Hepatocyte (in vitro differentiated cells): Measurements from ENCODE around the gene ANO2.

Experiments
- EZH2 ChIP-seq: fragments of 200-600 bp; sonication (generic); IDR thresholded peaks from 2 replicates; pipeline ENCODE4 v1.6.1; 2016; ENCODE audit warnings: antibody characterized with exemption, mild to moderate bottlenecking, borderline replicate concordance
- EZH2phosphoT487 ChIP-seq: fragments of 200-600 bp; sonication (generic); IDR thresholded peaks from one replicate; pipeline ENCODE4 v1.6.1; 2018; ENCODE audit warnings: antibody characterized with exemption, mild to moderate bottlenecking, low read depth, moderate library complexity; ENCODE audit not compliant: unreplicated experiment, severe bottlenecking
- TF ChIP-seq, protein P1 (sequence below): fragments of 200-600 bp; sonication (generic); IDR thresholded peaks from 2 replicates; pipeline ENCODE4 v1.5.1; 2016; ENCODE audit warnings: antibody characterized with exemption, mild to moderate bottlenecking; ENCODE audit not compliant: poor library complexity

DNA sequence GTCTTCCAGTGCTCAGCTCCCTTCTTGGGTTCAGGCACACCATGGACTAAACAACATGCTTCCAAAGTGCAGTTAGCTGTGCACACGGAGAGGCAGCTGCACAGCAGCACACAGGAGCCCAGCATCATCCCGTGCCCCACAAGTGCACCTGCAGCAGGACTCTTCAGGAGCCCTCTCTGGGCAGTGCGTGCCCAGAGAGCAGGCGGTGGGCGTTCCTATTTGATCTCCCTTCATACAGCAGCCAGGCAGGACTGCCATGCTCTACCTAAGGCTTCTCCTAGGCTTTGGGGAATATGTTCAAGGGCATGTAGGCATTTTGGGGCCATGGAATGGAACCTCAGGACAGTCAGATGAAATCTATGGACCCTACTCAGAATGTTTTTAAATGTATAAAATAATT lies 35.5 kb downstream of the ANO2 start:
- TF ChIP-seq, protein P1, sequence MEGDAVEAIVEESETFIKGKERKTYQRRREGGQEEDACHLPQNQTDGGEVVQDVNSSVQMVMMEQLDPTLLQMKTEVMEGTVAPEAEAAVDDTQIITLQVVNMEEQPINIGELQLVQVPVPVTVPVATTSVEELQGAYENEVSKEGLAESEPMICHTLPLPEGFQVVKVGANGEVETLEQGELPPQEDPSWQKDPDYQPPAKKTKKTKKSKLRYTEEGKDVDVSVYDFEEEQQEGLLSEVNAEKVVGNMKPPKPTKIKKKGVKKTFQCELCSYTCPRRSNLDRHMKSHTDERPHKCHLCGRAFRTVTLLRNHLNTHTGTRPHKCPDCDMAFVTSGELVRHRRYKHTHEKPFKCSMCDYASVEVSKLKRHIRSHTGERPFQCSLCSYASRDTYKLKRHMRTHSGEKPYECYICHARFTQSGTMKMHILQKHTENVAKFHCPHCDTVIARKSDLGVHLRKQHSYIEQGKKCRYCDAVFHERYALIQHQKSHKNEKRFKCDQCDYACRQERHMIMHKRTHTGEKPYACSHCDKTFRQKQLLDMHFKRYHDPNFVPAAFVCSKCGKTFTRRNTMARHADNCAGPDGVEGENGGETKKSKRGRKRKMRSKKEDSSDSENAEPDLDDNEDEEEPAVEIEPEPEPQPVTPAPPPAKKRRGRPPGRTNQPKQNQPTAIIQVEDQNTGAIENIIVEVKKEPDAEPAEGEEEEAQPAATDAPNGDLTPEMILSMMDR, result no peak
- no peak for TF ChIP-seq EZH2
- TF ChIP-seq EZH2phosphoT487, result no peak
